H1 (cell line): ENCODE data around the gene ANKRD11. TPM values are rescaled to one million over a fixed set of nuclear protein-coding genes. Genes with fewer than 3 reads are reported as not detected.

Source experiments
- CREB1 ChIP-seq: IDR thresholded peaks from 2 replicates; pipeline ENCODE4 v1.6.1; 2012; ENCODE audit warnings: inconsistent platforms
- JUND ChIP-seq: IDR thresholded peaks from 2 replicates; pipeline ENCODE4 v1.6.1; 2011; ENCODE audit warnings: mild to moderate bottlenecking, improper control_type of control experiment, low read length
- KDM4A ChIP-seq: IDR thresholded peaks from one replicate; pipeline ENCODE4 v1.7.1; 2012; ENCODE audit warnings: low read depth, mild to moderate bottlenecking, moderate library complexity, low read length, inconsistent platforms; ENCODE audit not compliant: severe bottlenecking
- PHF8 ChIP-seq: fragments of 200-600 bp; sonication (generic); conservative IDR thresholded peaks from 2 replicates; pipeline ENCODE4 v1.7.1; 2012; ENCODE audit warnings: low read depth, mild to moderate bottlenecking, inconsistent platforms, low read length, moderate library complexity
- POLR2AphosphoS5 ChIP-seq: IDR thresholded peaks from 2 replicates; pipeline ENCODE4 v1.6.1; 2011; ENCODE audit warnings: low read depth, low read length
- POU5F1 ChIP-seq: IDR thresholded peaks from 2 replicates; pipeline ENCODE4 v1.6.1; 2011; ENCODE audit warnings: low read depth, mild to moderate bottlenecking, low read length, moderate library complexity
- SIN3A ChIP-seq, 2 experiments: IDR thresholded peaks in 1 of 2; conservative IDR thresholded peaks in 1 of 2; 2 replicates each; pipeline ENCODE4 v1.6.1; 2011 to 2012; ENCODE audit warnings: low read length in 2 of 2, improper control_type of control experiment in 1 of 2, low read depth in 1 of 2, mild to moderate bottlenecking in 1 of 2
- polyA plus RNA-seq, 7 experiments: library from polyadenylated mRNA; depleted of rRNA in 3 of 7; stranded (reverse) in 5 of 7; unstranded in 2 of 7; fragments of >200 nt in 5 of 7; fragments of 200-250 nt in 2 of 7; gene quantifications; 1 replicate in 5 of 7; 2 replicates in 1 of 7; 4 replicates in 1 of 7; pipeline versions ENCODE4 v1.2.1 to v1.2.3, GENCODE V29; 2011 to 2013; ENCODE audit warnings: missing spikeins in 2 of 7, mixed read lengths in 2 of 7
- total RNA-seq: library from RNA; stranded (reverse); fragmentation: NEBNext Ultra II Directional; extraction: Animal tissue kit (Norgen Biotek cat#: 25700); gene quantifications from 2 replicates; pipeline ENCODE4 v1.2.1, GENCODE V29; 2021
- TF ChIP-seq, protein P1 (sequence below), 3 experiments: IDR thresholded peaks; 1 replicate in 2 of 3; 2 replicates in 1 of 3; pipeline versions ENCODE4 v1.5.1 to v1.6.1; 2011; ENCODE audit warnings: low read length in 3 of 3, mild to moderate bottlenecking in 3 of 3, inconsistent platforms in 2 of 3, low read depth in 1 of 3, moderate library complexity in 1 of 3; ENCODE audit not compliant: insufficient read depth in 1 of 3; ENCODE audit errors: control extremely low read depth in 1 of 3

Gene ANKRD11
- total and polyA plus RNA-seq, 2 of the 8 experiments (the other 6 are each of a cell fraction or from before 2014, with no cell fraction given), result 46.5 to 142 TPM

DNA sequence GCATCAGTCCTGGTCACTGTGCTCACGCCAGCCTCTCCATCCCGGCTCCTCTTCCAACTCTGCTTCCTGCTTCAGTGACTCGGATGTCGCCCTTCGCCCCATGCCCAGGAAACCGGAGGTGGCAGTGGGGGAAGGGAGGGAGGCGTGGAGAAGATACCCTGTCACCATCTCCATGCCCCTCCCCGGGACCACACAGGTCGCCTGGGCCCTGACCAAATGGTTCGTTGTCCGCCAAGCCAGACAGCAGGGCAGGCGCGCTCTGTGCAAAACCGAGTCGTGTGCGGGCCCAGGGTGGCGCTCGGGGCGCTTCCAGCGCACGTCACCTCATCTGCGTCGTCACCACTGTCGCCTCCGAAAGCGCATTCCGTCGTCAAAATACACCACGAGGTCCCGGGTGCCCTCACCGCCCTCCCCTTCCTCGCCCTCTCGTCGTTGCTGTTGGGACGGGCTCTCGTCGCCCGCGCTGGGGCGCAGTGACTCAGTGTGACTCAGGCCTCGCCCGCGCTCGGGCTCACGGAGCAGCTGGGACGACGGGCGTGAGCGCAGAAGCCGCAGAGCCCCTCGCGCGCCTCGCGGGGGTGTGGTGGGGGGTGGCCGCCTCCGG lies 233.6 kb downstream of the ANKRD11 start (continued):
- TF ChIP-seq, protein P1, sequence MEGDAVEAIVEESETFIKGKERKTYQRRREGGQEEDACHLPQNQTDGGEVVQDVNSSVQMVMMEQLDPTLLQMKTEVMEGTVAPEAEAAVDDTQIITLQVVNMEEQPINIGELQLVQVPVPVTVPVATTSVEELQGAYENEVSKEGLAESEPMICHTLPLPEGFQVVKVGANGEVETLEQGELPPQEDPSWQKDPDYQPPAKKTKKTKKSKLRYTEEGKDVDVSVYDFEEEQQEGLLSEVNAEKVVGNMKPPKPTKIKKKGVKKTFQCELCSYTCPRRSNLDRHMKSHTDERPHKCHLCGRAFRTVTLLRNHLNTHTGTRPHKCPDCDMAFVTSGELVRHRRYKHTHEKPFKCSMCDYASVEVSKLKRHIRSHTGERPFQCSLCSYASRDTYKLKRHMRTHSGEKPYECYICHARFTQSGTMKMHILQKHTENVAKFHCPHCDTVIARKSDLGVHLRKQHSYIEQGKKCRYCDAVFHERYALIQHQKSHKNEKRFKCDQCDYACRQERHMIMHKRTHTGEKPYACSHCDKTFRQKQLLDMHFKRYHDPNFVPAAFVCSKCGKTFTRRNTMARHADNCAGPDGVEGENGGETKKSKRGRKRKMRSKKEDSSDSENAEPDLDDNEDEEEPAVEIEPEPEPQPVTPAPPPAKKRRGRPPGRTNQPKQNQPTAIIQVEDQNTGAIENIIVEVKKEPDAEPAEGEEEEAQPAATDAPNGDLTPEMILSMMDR (IDR thresholded peaks at IDR 0.05; ENCODE audit: control extremely low read depth in 1 of 3, insufficient read depth in 1 of 3, low read depth in 1 of 3, low read length in 3 of 3), result no peak
- TF ChIP-seq KDM4A (peak; percentile 96), JUND (peak; percentile 9; the same call in 1 of the 2 replicates), PHF8 (0 out of 2 replicates have a peak, but pooled peaks have one; percentile 31), SIN3A (conservative IDR thresholded peaks at IDR 0.05 in 1 of 2, IDR thresholded peaks at IDR 0.05 in 1 of 2; ENCODE audit: low read depth in 1 of 2, low read length in 2 of 2) (0 out of 4 replicates have a peak, but pooled peaks of 1 of the 2 experiments have one; percentile 19), POU5F1 (no peak), CREB1 (peak; percentile 96), POLR2AphosphoS5 (peak; percentile 38; the same call in 1 of the 2 replicates)
